ENCODE results near the gene DCPS. TPM values are rescaled to one million over a fixed set of nuclear protein-coding genes. Genes with fewer than 3 reads are reported as not detected.
"Not testable (repeated sequence)": the region's sequence is repeated elsewhere in the genome, so short reads cannot be mapped to it uniquely, and the experiment has no call there.

Gene DCPS, protein sequence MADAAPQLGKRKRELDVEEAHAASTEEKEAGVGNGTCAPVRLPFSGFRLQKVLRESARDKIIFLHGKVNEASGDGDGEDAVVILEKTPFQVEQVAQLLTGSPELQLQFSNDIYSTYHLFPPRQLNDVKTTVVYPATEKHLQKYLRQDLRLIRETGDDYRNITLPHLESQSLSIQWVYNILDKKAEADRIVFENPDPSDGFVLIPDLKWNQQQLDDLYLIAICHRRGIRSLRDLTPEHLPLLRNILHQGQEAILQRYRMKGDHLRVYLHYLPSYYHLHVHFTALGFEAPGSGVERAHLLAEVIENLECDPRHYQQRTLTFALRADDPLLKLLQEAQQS
- total RNA-seq, result 10 to 100 TPM; 11.0 to 37.2 (median 17.4) TPM
- 10 to 100 TPM; 37.9 to 39.2 TPM for polyA plus RNA-seq
- 18.8 reads per million, percentile 49 among the genes with 10 or more reads in this experiment for total RNA-seq

DNA sequence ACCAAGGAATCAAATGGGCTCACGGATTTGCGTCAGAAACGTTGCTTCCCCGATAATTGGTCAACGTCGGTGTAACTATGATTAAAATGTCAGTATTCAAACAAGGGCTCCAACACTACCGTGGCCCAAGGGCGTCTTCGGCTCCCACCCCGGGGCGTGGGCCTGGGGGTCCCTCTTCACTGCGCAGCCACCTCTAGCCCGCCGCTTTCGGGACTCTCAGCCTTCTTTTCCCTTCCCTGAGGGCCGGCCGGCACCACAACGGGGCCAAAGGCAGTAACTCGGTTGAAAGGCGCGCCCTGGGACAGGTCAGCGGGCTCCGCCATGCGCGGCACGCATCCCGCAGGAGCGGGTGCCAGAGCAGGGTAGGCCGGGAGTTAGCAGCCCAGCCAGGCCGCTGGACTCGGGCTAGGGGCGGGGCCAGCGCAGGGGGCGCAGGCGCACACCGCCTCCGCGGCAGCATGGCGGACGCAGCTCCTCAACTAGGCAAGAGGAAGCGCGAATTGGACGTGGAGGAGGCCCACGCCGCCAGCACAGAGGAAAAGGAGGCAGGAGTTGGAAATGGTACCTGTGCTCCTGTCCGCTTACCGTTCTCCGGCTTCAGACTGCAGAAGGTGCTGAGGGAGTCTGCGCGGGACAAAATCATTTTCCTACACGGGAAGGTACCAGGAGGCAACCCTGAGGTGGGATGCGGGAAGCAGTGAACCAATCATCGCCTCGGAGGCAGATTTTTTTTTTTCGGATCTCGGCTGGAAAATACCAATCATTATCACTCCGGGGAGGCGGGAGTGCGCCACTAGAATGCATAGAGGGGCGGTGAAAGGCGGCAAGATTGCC lies at the start of gene DCPS:
Gene DCPS (plus strand): TSS at position 438 of the 834 bp plus-strand sequence. CDS start 21 bp downstream, at position 459.
- peak within 1 kb of the TSS; percentile 91 to 99 (median 97) for H3K4me3 Mint-ChIP-seq
- intact Hi-C loops (cut with micrococcal nuclease), result loop anchor here (1.0 to 5.0 kb wide), 12 partner anchors 15 to 1193 kb away; partner anchors contain the start of genes FAM118B (in 2 of the 2), FOXRED1 (in 2 of the 2), RPUSD4 (in 2 of the 2) and ST3GAL4 (in 2 of the 2)
- peaks cover 19 to 50% (median 45%) of the 10 kb centered on the region in 7 donors for H3K4me1 Mint-ChIP-seq
- H3K27me3 ChIP-seq (ENCODE audit: control insufficient read depth in 2 of 2, insufficient read depth in 2 of 2, low read length in 2 of 2), result no peaks in the 10 kb centered on the region
- no peaks in the 10 kb centered on the region for H3K9me3 ChIP-seq (ENCODE audit: control insufficient read depth in 2 of 3, low read length in 3 of 3)
- H3K27ac Mint-ChIP-seq, result peak within 1 kb of the TSS; percentile 87 to 99 (median 96)
- H3K4me1 ChIP-seq (ENCODE audit: control insufficient read depth in 2 of 2, insufficient read depth in 2 of 2, low read length in 2 of 2), result peaks cover 18 to 20% of the 10 kb centered on the region in 2 donors
- H3K27me3 Mint-ChIP-seq, result no peaks in the 10 kb centered on the region
- H3K27ac ChIP-seq (ENCODE audit: low read depth, low read length), result peak within 1 kb of the TSS; percentile 97
- peak within 1 kb of the TSS; percentile 100 for H3K4me3 ChIP-seq (ENCODE audit: low read length)
- peak; percentile 78 to 94 (median 86) for DNase-seq
- ChIA-PET CTCF (interaction anchor here (1.0 kb wide), 1 partner anchor 14 kb away, joined by 3 read pairs; no protein-coding TSS in a partner anchor), POLR2A (interaction anchor here (0.6 to 2.6 kb wide), 9 partner anchors 15 to 1293 kb away, joined by 3 to 29 read pairs (median 3); partner anchors contain the start of genes CHEK1, FOXRED1, PUS3 and SRPRA)
- H3K9me3 Mint-ChIP-seq, result no peaks in the 10 kb centered on the region
- H3K36me3 Mint-ChIP-seq, result peaks cover 0 to 22% (median 5%) of the 10 kb centered on the region in 5 donors
- peaks cover 0 to 21% (median 3%) of the 10 kb centered on the region in 3 experiments for H3K36me3 ChIP-seq (ENCODE audit: control insufficient read depth in 2 of 3, insufficient read depth in 3 of 3, low read length in 3 of 3)
- peak; percentile 99 for ATAC-seq

DNA sequence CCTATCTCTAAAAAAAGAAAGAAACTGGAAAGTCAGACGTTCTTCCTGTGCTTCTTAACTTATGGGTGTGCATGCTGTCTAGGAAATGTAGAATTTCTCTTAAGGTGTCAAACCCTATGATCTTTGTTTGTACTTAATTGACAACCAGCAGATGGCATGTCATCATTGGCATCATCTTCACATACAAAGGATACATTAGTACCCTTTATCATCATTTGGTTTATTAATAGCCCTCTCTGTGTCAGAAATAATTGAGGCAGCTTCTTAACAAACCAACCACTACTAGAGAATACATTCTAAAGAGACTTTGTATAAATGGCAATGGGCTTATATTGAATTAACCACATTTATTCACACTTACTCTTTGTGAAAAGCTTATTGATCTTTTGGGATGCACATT lies 49.0 kb upstream of the DCPS start:
- intact Hi-C loops (cut with micrococcal nuclease), result no loop called here
- Histone ChIP-seq H3K36me3 (ENCODE audit: control insufficient read depth in 2 of 3, insufficient read depth in 3 of 3, low read length in 3 of 3) (peaks cover 0 to 5% (median 0%) of the 10 kb centered on the region in 3 experiments), H3K4me1 (ENCODE audit: control insufficient read depth in 2 of 2, insufficient read depth in 2 of 2, low read length in 2 of 2) (no peaks in the 10 kb centered on the region), H3K4me3 (ENCODE audit: low read length) (no peak overlapping the region), H3K27ac (ENCODE audit: low read depth, low read length) (no peak overlapping the region), H3K27me3 (ENCODE audit: control insufficient read depth in 2 of 2, insufficient read depth in 2 of 2, low read length in 2 of 2) (no peaks in the 10 kb centered on the region), H3K9me3 (ENCODE audit: control insufficient read depth in 2 of 3, low read length in 3 of 3) (no peaks in the 10 kb centered on the region)
- DNase-seq, result no peak
- H3K27ac Mint-ChIP-seq, result no peak overlapping the region
- CTCF ChIA-PET, result no interaction called here
- H3K36me3 Mint-ChIP-seq, result peaks cover 0 to 6% (median 4%) of the 10 kb centered on the region in 5 donors
- no peaks in the 10 kb centered on the region for H3K9me3 Mint-ChIP-seq
- POLR2A ChIA-PET, result interaction anchor here (1.1 kb wide), 1 partner anchor 13 kb away, joined by 3 read pairs; no protein-coding TSS in a partner anchor
- H3K4me1 Mint-ChIP-seq, result peaks cover 0 to 2% (median 0%) of the 10 kb centered on the region in 7 donors
- no peak overlapping the region for H3K4me3 Mint-ChIP-seq
- no peaks in the 10 kb centered on the region for H3K27me3 Mint-ChIP-seq
- ATAC-seq, result no peak

DNA sequence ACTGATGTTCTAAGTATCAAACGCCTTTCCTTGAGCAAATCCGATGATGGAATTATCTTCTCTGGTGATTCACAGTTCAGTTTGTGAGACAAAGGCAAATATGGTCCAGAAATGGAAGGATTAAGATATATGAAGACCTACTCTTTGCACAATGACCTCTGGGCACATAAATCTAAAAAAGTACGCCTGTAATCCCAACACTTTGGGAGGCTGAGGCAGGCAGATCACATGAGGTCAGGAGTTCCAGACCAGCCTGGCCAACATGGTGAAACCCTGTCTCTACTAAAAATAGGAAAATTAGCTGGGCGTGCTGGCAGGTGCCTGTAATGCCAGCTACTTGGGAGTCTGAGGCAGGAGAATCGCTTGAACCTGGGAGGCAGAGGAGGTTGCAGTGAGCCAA lies 48.4 kb upstream of the DCPS start:
- POLR2A ChIA-PET, result not testable (repeated sequence)

DNA sequence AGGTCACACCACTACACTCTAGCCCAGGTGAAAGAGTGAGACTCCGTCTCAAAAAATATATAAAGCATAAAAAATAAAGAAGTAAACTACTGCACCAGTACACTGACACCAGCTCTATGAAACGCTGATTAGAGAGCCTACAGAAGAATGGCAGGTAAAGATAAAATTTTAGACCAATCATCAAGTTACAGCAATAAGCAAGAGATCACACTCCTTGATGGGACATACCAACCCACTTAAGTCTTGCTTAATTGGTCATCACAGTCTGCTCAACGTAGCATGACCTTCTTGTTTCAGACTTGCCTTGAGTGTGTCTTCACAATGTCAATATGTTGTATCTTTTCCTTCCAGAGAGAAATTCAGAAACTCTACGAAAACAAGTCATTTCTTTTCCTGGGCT lies 47.6 kb upstream of the DCPS start:
- Histone ChIP-seq H3K36me3 (ENCODE audit: control insufficient read depth in 2 of 3, insufficient read depth in 3 of 3, low read length in 3 of 3) (peaks cover 0 to 11% (median 7%) of the 10 kb centered on the region in 3 experiments), H3K4me1 (ENCODE audit: control insufficient read depth in 2 of 2, insufficient read depth in 2 of 2, low read length in 2 of 2) (no peaks in the 10 kb centered on the region), H3K27ac (ENCODE audit: low read depth, low read length) (no peak overlapping the region), H3K27me3 (ENCODE audit: control insufficient read depth in 2 of 2, insufficient read depth in 2 of 2, low read length in 2 of 2) (no peaks in the 10 kb centered on the region), H3K9me3 (ENCODE audit: control insufficient read depth in 2 of 3, low read length in 3 of 3) (no peaks in the 10 kb centered on the region), H3K4me3 (ENCODE audit: low read length) (no peak overlapping the region)
- H3K27me3 Mint-ChIP-seq, result no peaks in the 10 kb centered on the region
- DNase-seq (no peak), ATAC-seq (no peak)
- no peaks in the 10 kb centered on the region for H3K9me3 Mint-ChIP-seq
- peaks cover 0 to 2% (median 0%) of the 10 kb centered on the region in 7 donors for H3K4me1 Mint-ChIP-seq
- peak overlapping the region in 3 of 9 donors; percentile 28 to 75 (median 46) for H3K27ac Mint-ChIP-seq
- POLR2A ChIA-PET, result no interaction called here
- peaks cover 0 to 8% (median 0%) of the 10 kb centered on the region in 5 donors for H3K36me3 Mint-ChIP-seq
- CTCF ChIA-PET, result no interaction called here
- intact Hi-C loops (cut with micrococcal nuclease), result no loop called here
- H3K4me3 Mint-ChIP-seq, result no peak overlapping the region

More for the DNA sequence above, 48.4 kb upstream of the DCPS start:
- ATAC-seq; H3K27me3 Mint-ChIP-seq; H3K4me3 ChIP-seq (ENCODE audit: low read length); H3K36me3 Mint-ChIP-seq; H3K36me3 ChIP-seq (ENCODE audit: control insufficient read depth in 2 of 3, insufficient read depth in 3 of 3, low read length in 3 of 3); H3K27me3 ChIP-seq (ENCODE audit: control insufficient read depth in 2 of 2, insufficient read depth in 2 of 2, low read length in 2 of 2); intact Hi-C loops (cut with micrococcal nuclease); H3K27ac ChIP-seq (ENCODE audit: low read depth, low read length); H3K9me3 ChIP-seq (ENCODE audit: control insufficient read depth in 2 of 3, low read length in 3 of 3); H3K4me1 Mint-ChIP-seq; CTCF ChIA-PET; H3K4me3 Mint-ChIP-seq; H3K9me3 Mint-ChIP-seq; DNase-seq; H3K4me1 ChIP-seq (ENCODE audit: control insufficient read depth in 2 of 2, insufficient read depth in 2 of 2, low read length in 2 of 2): not testable (repeated sequence)
- H3K27ac Mint-ChIP-seq, result peak overlapping the region in 1 of 9 donors; percentile 67

DNA sequence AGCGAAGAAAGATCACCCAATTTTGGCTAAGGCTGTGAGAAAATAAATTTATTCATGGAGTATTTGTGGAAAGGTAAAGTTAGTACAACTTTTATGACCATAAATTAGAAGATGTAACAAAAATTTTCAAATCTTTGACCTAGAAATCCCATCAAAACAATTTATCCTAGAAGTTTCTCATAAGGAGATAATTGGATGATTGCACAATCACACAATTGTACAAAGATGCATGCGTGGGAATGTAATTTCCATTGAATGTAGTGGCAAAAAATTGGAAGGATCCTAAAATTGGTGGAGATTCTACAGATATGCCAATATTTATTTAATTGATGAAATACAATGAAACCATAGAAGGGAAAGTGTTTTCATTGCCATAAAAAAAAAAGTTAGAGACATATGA lies 46.7 kb upstream of the DCPS start:
- no peaks in the 10 kb centered on the region for H3K27me3 ChIP-seq (ENCODE audit: control insufficient read depth in 2 of 2, insufficient read depth in 2 of 2, low read length in 2 of 2)
- Mint-ChIP-seq H3K27ac (peak overlapping the region in 2 of 9 donors; percentile 8 to 75), H3K36me3 (peaks cover 0 to 8% (median 0%) of the 10 kb centered on the region in 5 donors), H3K9me3 (no peaks in the 10 kb centered on the region), H3K27me3 (no peaks in the 10 kb centered on the region), H3K4me3 (no peak overlapping the region), H3K4me1 (peaks cover 0 to 2% (median 0%) of the 10 kb centered on the region in 7 donors)
- ChIA-PET POLR2A (no interaction called here), CTCF (no interaction called here)
- H3K27ac ChIP-seq (ENCODE audit: low read depth, low read length), result no peak overlapping the region
- peaks cover 0 to 15% (median 8%) of the 10 kb centered on the region in 3 experiments for H3K36me3 ChIP-seq (ENCODE audit: control insufficient read depth in 2 of 3, insufficient read depth in 3 of 3, low read length in 3 of 3)
- no peaks in the 10 kb centered on the region for H3K9me3 ChIP-seq (ENCODE audit: control insufficient read depth in 2 of 3, low read length in 3 of 3)
- no peaks in the 10 kb centered on the region for H3K4me1 ChIP-seq (ENCODE audit: control insufficient read depth in 2 of 2, insufficient read depth in 2 of 2, low read length in 2 of 2)
- H3K4me3 ChIP-seq (ENCODE audit: low read length), result no peak overlapping the region
- DNase-seq, result no peak
- intact Hi-C loops (cut with micrococcal nuclease), result no loop called here
- no peak for ATAC-seq

DNA sequence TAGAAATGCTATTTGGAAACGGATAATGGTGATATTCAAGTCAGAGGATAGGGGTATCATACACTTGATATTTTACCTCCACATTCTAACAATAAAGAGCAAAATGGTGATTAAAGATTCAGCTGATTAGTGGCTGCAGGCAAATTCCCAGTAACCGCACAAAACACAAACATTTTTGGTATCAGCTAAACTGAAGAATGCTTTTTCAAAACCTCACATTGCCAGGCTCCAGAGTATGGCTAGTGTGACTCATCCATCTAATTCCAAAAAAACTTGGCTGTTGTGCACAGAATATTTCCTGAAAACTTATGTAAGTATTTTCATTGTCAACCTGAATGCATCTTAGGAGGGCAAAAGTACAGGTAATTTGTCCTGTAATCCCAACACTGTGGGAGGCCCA lies 46.1 kb upstream of the DCPS start:
- no peaks in the 10 kb centered on the region for H3K9me3 ChIP-seq (ENCODE audit: control insufficient read depth in 2 of 3, low read length in 3 of 3)
- no peak for DNase-seq
- ATAC-seq, result no peak
- H3K27me3 ChIP-seq (ENCODE audit: control insufficient read depth in 2 of 2, insufficient read depth in 2 of 2, low read length in 2 of 2), result no peaks in the 10 kb centered on the region
- Mint-ChIP-seq H3K9me3 (no peaks in the 10 kb centered on the region), H3K4me3 (no peak overlapping the region), H3K27me3 (no peaks in the 10 kb centered on the region), H3K27ac (peak overlapping the region in 1 of 9 donors; percentile 75), H3K4me1 (peaks cover 0 to 2% (median 0%) of the 10 kb centered on the region in 7 donors), H3K36me3 (peaks cover 0 to 8% (median under 1%) of the 10 kb centered on the region in 5 donors)
- no peak overlapping the region for H3K4me3 ChIP-seq (ENCODE audit: low read length)
- POLR2A ChIA-PET, result interaction anchor here (1.4 kb wide), 1 partner anchor 12 kb away, joined by 4 read pairs; the partner anchor contains the start of gene FOXRED1
- peaks cover 0 to 21% (median 8%) of the 10 kb centered on the region in 3 experiments for H3K36me3 ChIP-seq (ENCODE audit: control insufficient read depth in 2 of 3, insufficient read depth in 3 of 3, low read length in 3 of 3)
- intact Hi-C loops (cut with micrococcal nuclease), result no loop called here
- H3K4me1 ChIP-seq (ENCODE audit: control insufficient read depth in 2 of 2, insufficient read depth in 2 of 2, low read length in 2 of 2), result no peaks in the 10 kb centered on the region
- no peak overlapping the region for H3K27ac ChIP-seq (ENCODE audit: low read depth, low read length)
- CTCF ChIA-PET, result no interaction called here

Data from naive thymus-derived CD4-positive, alpha-beta T cell (primary cell).